IMR-90 (cell line): ENCODE measurements around the gene IFIT1. TPM values are rescaled to one million over a fixed set of nuclear protein-coding genes. Genes with fewer than 3 reads are reported as not detected.
A peak's percentile ranks its signal among the peaks of the same experiment; 100 is the strongest.

Experiments used
- ATAC-seq: fragments of 200-7000 bp; cut with Tn5 transposase; 2 replicates; pipeline ENCODE4 v1.9.1; 2020; ENCODE audit warnings: low read depth, mild to moderate bottlenecking, moderate library complexity
- BruUV-seq: library from RNA; stranded (reverse); fragments of 400-500 nt; replicated peaks from 2 replicates; lab custom pipeline; 2021; lab: Mats Ljungman, UMichigan
- CTCF ChIA-PET: fragments of 300-600 bp; formaldehyde crosslinking; extraction: SDS; loops from one replicate; lab custom pipeline; 2021; ENCODE audit warnings: antibody characterized with exemption; lab: Yijun Ruan, JAX
- POLR2A ChIA-PET: fragments of 300-600 bp; sonication (Branson Sonifier 250); formaldehyde crosslinking; loops from one replicate; lab custom pipeline; 2022; ENCODE audit warnings: antibody characterized with exemption; ENCODE audit not compliant: unreplicated experiment; lab: Charles Lee
- DNase-seq: peaks from one replicate; pipeline ENCODE4 v3.0.0; 2013
- H2AFZ ChIP-seq: replicated peaks from 2 replicates; pipeline ENCODE3; 2013; ENCODE audit warnings: low read length, mild to moderate bottlenecking; ENCODE audit not compliant: poor library complexity
- H2AK5ac ChIP-seq: 2 replicates; pipeline ENCODE4 v1.6.1; 2013; ENCODE audit warnings: low read depth, low read length, inconsistent platforms
- H2AK9ac ChIP-seq: replicated peaks from 2 replicates; pipeline ENCODE3; 2013; ENCODE audit warnings: mild to moderate bottlenecking, low read depth, low read length, moderate library complexity; ENCODE audit not compliant: poor library complexity
- H2BK120ac ChIP-seq: 2 replicates; pipeline ENCODE4 v1.6.1; 2013; ENCODE audit warnings: low read depth, low read length, inconsistent platforms
- H2BK15ac ChIP-seq: 3 replicates; pipeline ENCODE4 v1.6.1; 2013; ENCODE audit warnings: low read depth, low read length, inconsistent platforms
- H2BK20ac ChIP-seq: 2 replicates; pipeline ENCODE4 v1.6.1; 2013; ENCODE audit warnings: low read depth, mild to moderate bottlenecking, inconsistent platforms, low read length, moderate library complexity
- H2BK5ac ChIP-seq: 2 replicates; pipeline ENCODE4 v1.6.1; 2013; ENCODE audit warnings: mild to moderate bottlenecking, low read depth, low read length, inconsistent platforms; ENCODE audit not compliant: poor library complexity, severe bottlenecking
- H3K14ac ChIP-seq: replicated peaks from 2 replicates; pipeline ENCODE4 v1.6.1; 2013; ENCODE audit warnings: low read depth, low read length, inconsistent platforms
- H3K18ac ChIP-seq: 2 replicates; pipeline ENCODE4 v1.6.1; 2013; ENCODE audit warnings: low read depth, low read length, control low read depth
- H3K23ac ChIP-seq: 2 replicates; pipeline ENCODE4 v1.6.1; 2013; ENCODE audit warnings: low read depth, low read length, inconsistent platforms
- H3K27ac ChIP-seq: 2 replicates; pipeline ENCODE4 v1.5.1; 2013; ENCODE audit warnings: mild to moderate bottlenecking, control low read depth, low read length; ENCODE audit not compliant: insufficient read depth
- H3K27me3 ChIP-seq: 2 replicates; pipeline ENCODE4 v1.6.1; 2013; ENCODE audit warnings: low read length; ENCODE audit not compliant: control insufficient read depth, insufficient read depth
- H3K36me3 ChIP-seq: 2 replicates; pipeline ENCODE4 v1.6.1; 2013; ENCODE audit warnings: low read length, mixed read lengths; ENCODE audit not compliant: control insufficient read depth, insufficient read depth
- H3K4ac ChIP-seq: 2 replicates; pipeline ENCODE4 v1.6.1; 2013; ENCODE audit warnings: low read depth, low read length, inconsistent platforms
- H3K4me1 ChIP-seq: 2 replicates; pipeline ENCODE4 v1.6.1; 2013; ENCODE audit warnings: low read length, mixed read lengths; ENCODE audit not compliant: control insufficient read depth, insufficient read depth
- H3K4me2 ChIP-seq: 2 replicates; pipeline ENCODE4 v1.6.1; 2013; ENCODE audit warnings: low read depth, mild to moderate bottlenecking, control low read depth, low read length, moderate library complexity
- H3K4me3 ChIP-seq: 2 replicates; pipeline ENCODE4 v1.5.1; 2013; ENCODE audit warnings: low read depth, mild to moderate bottlenecking, control low read depth, low read length, moderate library complexity; ENCODE audit not compliant: insufficient read depth
- H3K56ac ChIP-seq: 2 replicates; pipeline ENCODE4 v1.6.1; 2013; ENCODE audit warnings: low read length, inconsistent platforms; ENCODE audit not compliant: insufficient read depth; ENCODE audit errors: extremely low read depth
- H3K79me1 ChIP-seq, 2 experiments: 2 replicates each; pipeline ENCODE4 v1.6.1; 2013; ENCODE audit warnings: low read length in 2 of 2, inconsistent platforms in 1 of 2, low read depth in 1 of 2
- H3K9ac ChIP-seq: 2 replicates; pipeline ENCODE4 v1.6.1; 2013; ENCODE audit warnings: low read depth, low read length, control low read depth
- H3K9me1 ChIP-seq: 2 replicates; pipeline ENCODE4 v1.6.1; 2013; ENCODE audit warnings: low read length, inconsistent platforms; ENCODE audit not compliant: insufficient read depth
- H3K9me3 ChIP-seq: 2 replicates; pipeline ENCODE4 v1.6.1; 2013; ENCODE audit warnings: low read length; ENCODE audit not compliant: control insufficient read depth, insufficient read depth
- H4K20me1 ChIP-seq: 2 replicates; pipeline ENCODE4 v1.6.1; 2013; ENCODE audit warnings: low read length, inconsistent platforms; ENCODE audit not compliant: insufficient read depth
- H4K5ac ChIP-seq: 2 replicates; pipeline ENCODE4 v1.6.1; 2013; ENCODE audit warnings: mild to moderate bottlenecking, low read depth, low read length, control low read depth
- H4K8ac ChIP-seq, 2 experiments: 2 replicates each; pipeline ENCODE4 v1.6.1; 2013; ENCODE audit warnings: low read depth in 2 of 2, low read length in 2 of 2, control low read depth in 1 of 2, inconsistent platforms in 1 of 2
- H4K91ac ChIP-seq: 2 replicates; pipeline ENCODE4 v1.6.1; 2013; ENCODE audit warnings: low read depth, low read length, inconsistent platforms; ENCODE audit not compliant: insufficient read depth
- BHLHE40 ChIP-seq: fragments of 150-350 bp; IDR thresholded peaks from 2 replicates; pipeline ENCODE4 v1.6.1; 2016; ENCODE audit warnings: mild to moderate bottlenecking, low read depth, low read length
- FOS ChIP-seq: fragments of 150-350 bp; IDR thresholded peaks from 2 replicates; pipeline ENCODE4 v1.6.1; 2016; ENCODE audit warnings: low read depth, low read length
- MAFK ChIP-seq: IDR thresholded peaks from 2 replicates; pipeline ENCODE4 v1.6.1; 2012; ENCODE audit warnings: low read depth, low read length, improper control_type of control experiment
- NFE2L2 ChIP-seq: fragments of 150-350 bp; IDR thresholded peaks from 2 replicates; pipeline ENCODE4 v1.6.1; 2016; ENCODE audit warnings: low read depth, mild to moderate bottlenecking, low read length
- POLR2A ChIP-seq: IDR thresholded peaks from 2 replicates; pipeline ENCODE4 v1.6.1; 2012; ENCODE audit warnings: mild to moderate bottlenecking, low read depth, low read length
- RAD21 ChIP-seq: IDR thresholded peaks from 2 replicates; pipeline ENCODE4 v1.6.1; 2012; ENCODE audit warnings: low read length, improper control_type of control experiment
- WGBS, 2 experiments: methylation state at CpG; one replicate each; pipeline versions ENCODE4 v1.1.5 to v1.1.7; 2013; ENCODE audit warnings: missing lambda C conversion rate in 2 of 2; ENCODE audit not compliant: insufficient read length in 1 of 2; ENCODE audit errors: extremely low coverage in 2 of 2; 5-methylcytosine and 5-hydroxymethylcytosine counted together
- dilution Hi-C: fragments of 300-500 bp; cut with HindIII; formaldehyde crosslinking; loops from one replicate; pipeline ENCODE4 v1.14.3; 2018; ENCODE audit warnings: low sequenced_read_pairs; ENCODE audit not compliant: unreplicated experiment
- in situ Hi-C: fragments of 300-500 bp; cut with MboI; formaldehyde crosslinking; loops from 3 replicates; pipeline ENCODE4 v1.14.3; 2019; ENCODE audit warnings: low sequenced_read_pairs, inconsistent platforms, mixed read lengths
- intact Hi-C: fragments of 100-400 bp; cut with micrococcal nuclease; formaldehyde crosslinking; loops from 2 replicates; pipeline ENCODE4 v1.10.0; 2022
- polyA plus RNA-seq, 3 experiments: library from polyadenylated mRNA; depleted of rRNA; stranded (reverse); fragments of >200 nt; gene quantifications; 2 replicates each; pipeline ENCODE4 v1.2.3, GENCODE V29; 2012; ENCODE audit warnings: low replicate concordance in 1 of 3
- total RNA-seq: library from RNA; depleted of rRNA; stranded (reverse); fragments of >200 nt; gene quantifications from 2 replicates; pipeline ENCODE4 v1.2.3, GENCODE V29; 2012
- TF ChIP-seq, protein P1 (sequence below): fragments of 150-350 bp; IDR thresholded peaks from 2 replicates; pipeline ENCODE4 v1.6.1; 2016; ENCODE audit warnings: low read depth, mild to moderate bottlenecking, low read length, moderate library complexity, borderline replicate concordance

IFIT1 gene
- total and polyA plus RNA-seq, 2 of the 4 experiments (the other 2 are of a cell fraction), result 6.1 to 6.8 TPM

DNA sequence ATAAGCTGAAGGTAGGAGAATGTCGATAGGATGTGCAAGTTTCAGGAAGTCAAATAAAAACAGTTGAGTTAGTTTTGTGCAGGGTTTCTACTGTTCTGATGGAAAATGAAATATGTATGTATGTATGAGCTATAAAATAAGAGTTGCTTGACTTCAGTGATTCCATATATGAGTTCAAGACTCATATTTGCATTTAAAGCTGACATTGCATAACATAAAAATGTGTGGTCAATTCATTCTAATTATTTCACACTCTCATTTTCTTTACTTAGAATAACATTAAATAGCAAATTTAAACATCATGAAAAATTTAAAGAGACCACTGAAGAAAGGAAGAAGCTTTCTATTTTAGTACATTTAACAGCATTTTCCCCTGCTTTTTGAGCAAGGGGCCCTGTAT lies 59.8 kb downstream of the IFIT1 start:
- H3K27me3 ChIP-seq, result no peaks in the 10 kb centered on the region
- no peak overlapping the region for H3K18ac ChIP-seq
- dilution Hi-C loops, result no loop called here
- no peak for ATAC-seq
- no peak overlapping the region for H2BK120ac ChIP-seq
- no peak overlapping the region for H4K91ac ChIP-seq
- no peak overlapping the region for H2BK20ac ChIP-seq
- no peak overlapping the region for H3K56ac ChIP-seq
- intact Hi-C loops, result no loop called here
- WGBS, 2 experiments, result no CpG with 5 or more reads among the region's 1 CpG
- no peaks in the 10 kb centered on the region for H3K9me1 ChIP-seq
- no peaks in the 10 kb centered on the region; the same call in 1 of the 2 replicates for H3K4me1 ChIP-seq
- H2AK5ac ChIP-seq, result no peak overlapping the region
- ChIA-PET CTCF (interaction anchor here (1.7 kb wide), 1 partner anchor 14 kb away, joined by 3 read pairs; no protein-coding TSS in a partner anchor), POLR2A (interaction anchor here (0.6 kb wide), 1 partner anchor 20 kb away, joined by 12 read pairs; no protein-coding TSS in a partner anchor)
- no peaks in the 10 kb centered on the region for H4K20me1 ChIP-seq
- DNase-seq, result no peak
- no peak overlapping the region for H2BK5ac ChIP-seq
- H3K9me3 ChIP-seq, result no peaks in the 10 kb centered on the region
- no peak overlapping the region for H3K4me2 ChIP-seq
- no peak overlapping the region for H2AK9ac ChIP-seq
- no peak overlapping the region for H4K5ac ChIP-seq
- no TSS peak for BruUV-seq
- no peak overlapping the region for H2AFZ ChIP-seq
- H2BK15ac ChIP-seq, result no peak overlapping the region
- H3K27ac ChIP-seq, result no peak overlapping the region
- no peaks in the 10 kb centered on the region for H3K79me1 ChIP-seq
- H4K8ac ChIP-seq, result no peak overlapping the region
- TF ChIP-seq RAD21 (no peak), FOS (no peak), POLR2A (no peak), BHLHE40 (no peak), NFE2L2 (no peak), MAFK (peak; percentile 83)
- TF ChIP-seq, protein P1, sequence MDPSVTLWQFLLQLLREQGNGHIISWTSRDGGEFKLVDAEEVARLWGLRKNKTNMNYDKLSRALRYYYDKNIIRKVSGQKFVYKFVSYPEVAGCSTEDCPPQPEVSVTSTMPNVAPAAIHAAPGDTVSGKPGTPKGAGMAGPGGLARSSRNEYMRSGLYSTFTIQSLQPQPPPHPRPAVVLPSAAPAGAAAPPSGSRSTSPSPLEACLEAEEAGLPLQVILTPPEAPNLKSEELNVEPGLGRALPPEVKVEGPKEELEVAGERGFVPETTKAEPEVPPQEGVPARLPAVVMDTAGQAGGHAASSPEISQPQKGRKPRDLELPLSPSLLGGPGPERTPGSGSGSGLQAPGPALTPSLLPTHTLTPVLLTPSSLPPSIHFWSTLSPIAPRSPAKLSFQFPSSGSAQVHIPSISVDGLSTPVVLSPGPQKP, result no peak
- H3K36me3 ChIP-seq, result no peaks in the 10 kb centered on the region
- no peak overlapping the region for H3K23ac ChIP-seq
- in situ Hi-C loops, result no loop called here
- H3K4me3 ChIP-seq, result no peak overlapping the region
- no peak overlapping the region for H3K9ac ChIP-seq
- no peak overlapping the region for H3K4ac ChIP-seq
- H3K14ac ChIP-seq, result no peak overlapping the region
